GM19043 (cell line): ENCODE measurements around the gene PRKCZ.

Experiments
- ATAC-seq: cut with Tn5 transposase; IDR thresholded peaks from one replicate; pipeline ENCODE4 v1.9.1; 2021; ENCODE audit warnings: low read depth; ENCODE audit not compliant: unreplicated experiment

The PRKCZ gene

GRCh38 chr1:2044510-2045319 is 5.5 kb upstream of the PRKCZ start:
- ATAC-seq = no peak

GRCh38 chr1:2045468-2046173 is 4.6 kb upstream of the PRKCZ start:
- no peak for ATAC-seq

- ATAC-seq = no peak
Measured at GRCh38 chr1:2046174-2046917, 3.9 kb upstream of the PRKCZ start.

GRCh38 chr1:2046953-2047748 is 3.1 kb upstream of the PRKCZ start:
- ATAC-seq = no peak

- ATAC-seq = no peak
Measured at GRCh38 chr1:2047749-2048729, 2.2 kb upstream of the PRKCZ start.

- ATAC-seq = no peak
Measured at GRCh38 chr1:2049225-2049717, 940 bp upstream of the PRKCZ start.

GRCh38 chr1:2050461-2050792 is 216 bp downstream of the PRKCZ start:
- ATAC-seq = no peak

GRCh38 chr1:2050793-2051682 is 827 bp downstream of the PRKCZ start:
- ATAC-seq = no peak

- ATAC-seq = no peak
Measured at GRCh38 chr1:2052054-2052679, 2.0 kb downstream of the PRKCZ start.

GRCh38 chr1:2052756-2053155 is 2.5 kb downstream of the PRKCZ start:
- no peak for ATAC-seq

GRCh38 chr1:2053217-2053616 is 3.0 kb downstream of the PRKCZ start:
- no peak for ATAC-seq

GRCh38 chr1:2053784-2054376 is 3.7 kb downstream of the PRKCZ start:
- no peak for ATAC-seq

- ATAC-seq = no peak
Measured at GRCh38 chr1:2054560-2054959, 4.3 kb downstream of the PRKCZ start.

- no peak for ATAC-seq
Measured at GRCh38 chr1:2055911-2056575, 5.8 kb downstream of the PRKCZ start.

GRCh38 chr1:2056955-2057590 is 6.9 kb downstream of the PRKCZ start:
- no peak for ATAC-seq

GRCh38 chr1:2059290-2059953 is 9.2 kb downstream of the PRKCZ start:
- no peak for ATAC-seq
